Peyer's patch (tissue), 4 donors: ENCODE data around the gene DNAH6. TPM values are rescaled to one million over a fixed set of nuclear protein-coding genes. Genes with fewer than 3 reads are reported as not detected.

Experiments used
- DNase-seq, 3 donors: peaks; one replicate each; pipeline ENCODE4 v3.0.0-alpha.2; 2017 to 2019
- H3K27ac ChIP-seq, 4 donors: fragments of 200-600 bp; sonication (generic); one replicate each; pipeline ENCODE4 v1.5.1; 2016 to 2019
- H3K27me3 ChIP-seq, 2 donors: fragments of 200-600 bp; sonication (generic); one replicate each; pipeline ENCODE4 v1.5.1; 2019
- H3K36me3 ChIP-seq, 3 donors: fragments of 200-600 bp; sonication (generic); one replicate each; pipeline ENCODE4 v1.5.1; 2016 to 2019
- H3K4me1 ChIP-seq, 4 donors: fragments of 200-600 bp; sonication (generic); one replicate each; pipeline ENCODE4 v1.5.1; 2016 to 2019
- H3K4me3 ChIP-seq, 4 donors: fragments of 200-600 bp; sonication (generic); 1 replicate in 3 of 4; 2 replicates in 1 of 4; pipeline ENCODE4 v1.5.1; 2016 to 2019; ENCODE audit warnings: mild to moderate bottlenecking in 1 of 4
- H3K9me3 ChIP-seq, 4 donors: fragments of 200-600 bp; sonication (generic); one replicate each; pipeline ENCODE4 v1.5.1; 2016 to 2019; ENCODE audit warnings: mild to moderate bottlenecking in 1 of 4
- CTCF ChIP-seq, 6 experiments: fragments of 450-650 bp in 4 of 6; fragments of 200-600 bp in 2 of 6; sonication (generic) in 1 of 6; IDR thresholded peaks; one replicate each; pipeline ENCODE4 v1.5.1; 2017 to 2019; ENCODE audit warnings: antibody characterized with exemption in 6 of 6, mild to moderate bottlenecking in 3 of 6, moderate library complexity in 1 of 6
- POLR2A ChIP-seq, 2 donors: fragments of 450-650 bp; IDR thresholded peaks; one replicate each; pipeline ENCODE4 v1.5.1; 2017; ENCODE audit warnings: antibody characterized with exemption in 2 of 2, mild to moderate bottlenecking in 2 of 2, moderate library complexity in 2 of 2
- total RNA-seq, 4 donors: library from RNA; depleted of rRNA; stranded (reverse); fragments of >200 nt; gene quantifications; one replicate each; pipeline ENCODE4 v1.1.0, GENCODE V29; 2016

Gene DNAH6
- total RNA-seq, 4 donors from 2014 or later = under 0.01 to 4.2 (median 1.3) TPM

DNA sequence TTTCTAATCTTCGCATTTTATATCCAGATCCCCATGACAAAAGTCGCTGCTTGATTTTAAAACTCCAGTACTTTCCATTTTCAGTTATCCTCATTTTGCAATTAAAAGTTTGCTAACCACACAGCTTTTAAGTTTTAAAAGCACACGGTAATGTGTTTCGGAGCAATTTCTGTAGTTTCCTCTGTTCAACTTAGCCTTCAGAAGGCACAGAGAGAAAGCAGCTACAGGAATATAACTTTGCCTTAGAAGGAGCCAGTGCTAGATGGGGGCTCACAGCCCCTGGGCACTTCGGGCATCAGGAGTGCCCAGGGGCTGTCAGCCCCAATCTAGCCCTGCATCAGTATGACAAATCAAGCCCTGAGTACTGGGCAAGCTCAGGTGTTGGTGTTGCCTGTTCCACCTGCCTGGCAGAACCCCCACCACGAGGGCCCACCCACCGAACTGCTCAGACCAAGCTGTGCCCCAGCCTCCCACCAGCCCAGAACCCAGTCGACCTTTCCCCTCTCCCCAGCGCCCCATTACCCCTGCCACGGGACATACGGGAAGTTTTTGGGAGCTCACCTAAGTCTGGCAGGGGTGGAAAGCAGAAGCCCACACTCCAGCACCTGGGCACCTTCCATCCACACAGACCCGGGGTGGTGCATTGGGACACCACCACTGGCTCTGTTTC lies 317.3 kb downstream of the DNAH6 start:
- Histone ChIP-seq H3K36me3 (no peaks in the 10 kb centered on the region), H3K9me3 (peaks cover 0 to 4% (median 0%) of the 10 kb centered on the region in 4 donors), H3K27me3 (no peaks in the 10 kb centered on the region), H3K4me1 (peaks cover 0 to 6% (median 0%) of the 10 kb centered on the region in 4 donors), H3K4me3 (no peak overlapping the region), H3K27ac (peak overlapping the region in 2 of 4 donors; percentile 47 to 55)
- TF ChIP-seq POLR2A (IDR thresholded peaks at IDR 0.05) (no peak), CTCF (IDR thresholded peaks at IDR 0.05) (no peak)
- no peak for DNase-seq

DNA sequence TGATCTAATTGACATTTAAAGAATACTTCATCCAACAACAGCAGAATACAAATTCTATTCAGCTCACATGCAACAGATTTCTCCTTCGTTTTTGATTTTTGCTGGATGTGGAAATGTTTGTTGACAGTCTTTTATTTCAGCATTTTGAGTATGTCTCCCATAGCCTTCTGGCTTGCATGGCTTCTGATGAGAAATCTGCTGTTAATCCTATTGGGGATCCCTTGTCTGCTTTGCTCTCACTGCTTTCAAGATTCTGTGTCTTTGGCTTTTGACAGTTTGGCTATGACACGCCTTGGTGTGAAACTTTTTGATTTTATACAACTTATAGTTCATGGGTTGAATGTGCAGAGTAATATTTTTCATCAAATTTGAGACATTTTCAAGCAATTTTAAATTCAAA lies 319.9 kb downstream of the DNAH6 start:
- TF ChIP-seq CTCF (IDR thresholded peaks at IDR 0.05) (no peak), POLR2A (IDR thresholded peaks at IDR 0.05) (no peak)
- Histone ChIP-seq H3K9me3 (peaks cover 0 to 4% (median 0%) of the 10 kb centered on the region in 4 donors), H3K27ac (no peak overlapping the region), H3K36me3 (no peaks in the 10 kb centered on the region), H3K4me1 (peaks cover 0 to 6% (median 0%) of the 10 kb centered on the region in 4 donors), H3K27me3 (no peaks in the 10 kb centered on the region), H3K4me3 (no peak overlapping the region)
- no peak for DNase-seq

GRCh38 chr2:84838434-84839145 lies 322.3 kb downstream of the DNAH6 start:
- Histone ChIP-seq H3K4me3 (no peak overlapping the region), H3K9me3 (peaks cover 0 to 4% (median 0%) of the 10 kb centered on the region in 4 donors), H3K27ac (no peak overlapping the region), H3K36me3 (no peaks in the 10 kb centered on the region), H3K4me1 (no peaks in the 10 kb centered on the region), H3K27me3 (no peaks in the 10 kb centered on the region)
- TF ChIP-seq POLR2A (IDR thresholded peaks at IDR 0.05) (no peak), CTCF (IDR thresholded peaks at IDR 0.05) (no peak)
- DNase-seq = peak in 1 of 3 donors; percentile 4

GRCh38 chr2:84839851-84840250 lies 323.6 kb downstream of the DNAH6 start:
- no peak overlapping the region for H3K27ac ChIP-seq
- H3K9me3 ChIP-seq = peaks cover 0 to 4% (median 0%) of the 10 kb centered on the region in 4 donors
- H3K36me3 ChIP-seq = no peaks in the 10 kb centered on the region
- no peaks in the 10 kb centered on the region for H3K27me3 ChIP-seq
- H3K4me1 ChIP-seq = no peaks in the 10 kb centered on the region
- H3K4me3 ChIP-seq = no peak overlapping the region
- TF ChIP-seq CTCF (IDR thresholded peaks at IDR 0.05) = no peak
- no peak for TF ChIP-seq POLR2A (IDR thresholded peaks at IDR 0.05)
- peak in 1 of 3 donors; percentile 26 for DNase-seq

GRCh38 chr2:84840306-84840705 lies 324.0 kb downstream of the DNAH6 start:
- no peaks in the 10 kb centered on the region for H3K36me3 ChIP-seq
- H3K9me3 ChIP-seq = peaks cover 0 to 3% (median 0%) of the 10 kb centered on the region in 4 donors
- TF ChIP-seq POLR2A (IDR thresholded peaks at IDR 0.05) (no peak), CTCF (IDR thresholded peaks at IDR 0.05) (no peak)
- no peak overlapping the region for H3K4me3 ChIP-seq
- H3K4me1 ChIP-seq = peaks cover 0 to 4% (median 0%) of the 10 kb centered on the region in 4 donors
- no peak overlapping the region for H3K27ac ChIP-seq
- no peaks in the 10 kb centered on the region for H3K27me3 ChIP-seq
- DNase-seq = peak in 1 of 3 donors; percentile 28
